Omental fat pad (tissue), 4 donors: ENCODE results near the gene ZNF385C. TPM values are rescaled to one million over a fixed set of nuclear protein-coding genes. Genes with fewer than 3 reads are reported as not detected.

Experiments
- ATAC-seq: fragments of 150-250 bp; one replicate; pipeline ENCODE4 v1.9.1; 2016; ENCODE audit warnings: mild to moderate bottlenecking, moderate library complexity; ENCODE audit not compliant: low FRiP score
- DNase-seq: peaks from one replicate; pipeline ENCODE4 v3.0.0-alpha.2; 2019; ENCODE audit warnings: low spot score
- total RNA-seq, 4 donors: library from RNA; depleted of rRNA; stranded (reverse); fragments of >200 nt; gene quantifications; one replicate each; pipeline ENCODE4 v1.1.0, GENCODE V29; 2016
- TF ChIP-seq, protein P1 (sequence below), 3 donors: fragments of 450-650 bp; IDR thresholded peaks; one replicate each; pipeline ENCODE4 v1.5.1; 2016 to 2017; ENCODE audit warnings: antibody characterized with exemption in 3 of 3, mild to moderate bottlenecking in 3 of 3, moderate library complexity in 2 of 3

ZNF385C gene
- total RNA-seq, 4 donors from 2014 or later = not detected

DNA sequence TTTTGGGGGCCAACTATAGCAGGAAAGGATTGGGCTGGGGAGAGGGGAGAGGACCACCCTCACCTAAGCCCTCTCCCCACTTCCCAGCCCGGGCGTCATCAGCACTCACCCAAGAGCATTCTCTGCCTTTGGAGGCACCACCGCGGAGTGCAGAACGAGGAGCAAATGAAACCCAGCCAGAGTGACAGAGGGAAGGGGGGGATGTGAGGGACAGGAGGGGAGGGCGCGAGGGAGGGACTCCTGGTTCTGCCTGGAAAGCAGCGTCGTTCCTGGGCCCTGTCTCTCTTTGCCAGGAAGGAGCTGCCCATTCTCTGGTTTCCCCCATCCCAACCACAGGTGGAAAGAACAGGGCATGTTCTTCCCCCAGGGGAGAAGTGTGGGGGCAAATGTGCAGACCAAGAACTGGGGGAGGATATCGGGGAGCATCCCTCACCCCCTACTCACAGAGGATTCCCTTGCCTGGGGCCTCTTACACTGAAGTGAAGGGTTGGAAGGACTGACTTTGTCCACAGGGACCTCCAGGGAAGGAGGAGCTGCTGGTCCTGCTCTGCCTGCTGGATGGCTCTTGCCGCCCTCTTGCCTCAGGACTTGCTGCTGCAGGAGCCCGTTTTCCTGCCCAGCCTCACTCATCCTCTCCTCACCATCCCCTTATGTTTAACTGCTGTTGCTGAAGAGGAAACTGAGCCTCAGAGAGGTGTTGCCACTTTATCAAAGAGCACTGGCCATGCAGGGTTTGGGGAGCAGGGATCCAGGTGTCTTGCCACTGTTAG, 44.4 kb downstream of the ZNF385C start:
- TF ChIP-seq, protein P1, sequence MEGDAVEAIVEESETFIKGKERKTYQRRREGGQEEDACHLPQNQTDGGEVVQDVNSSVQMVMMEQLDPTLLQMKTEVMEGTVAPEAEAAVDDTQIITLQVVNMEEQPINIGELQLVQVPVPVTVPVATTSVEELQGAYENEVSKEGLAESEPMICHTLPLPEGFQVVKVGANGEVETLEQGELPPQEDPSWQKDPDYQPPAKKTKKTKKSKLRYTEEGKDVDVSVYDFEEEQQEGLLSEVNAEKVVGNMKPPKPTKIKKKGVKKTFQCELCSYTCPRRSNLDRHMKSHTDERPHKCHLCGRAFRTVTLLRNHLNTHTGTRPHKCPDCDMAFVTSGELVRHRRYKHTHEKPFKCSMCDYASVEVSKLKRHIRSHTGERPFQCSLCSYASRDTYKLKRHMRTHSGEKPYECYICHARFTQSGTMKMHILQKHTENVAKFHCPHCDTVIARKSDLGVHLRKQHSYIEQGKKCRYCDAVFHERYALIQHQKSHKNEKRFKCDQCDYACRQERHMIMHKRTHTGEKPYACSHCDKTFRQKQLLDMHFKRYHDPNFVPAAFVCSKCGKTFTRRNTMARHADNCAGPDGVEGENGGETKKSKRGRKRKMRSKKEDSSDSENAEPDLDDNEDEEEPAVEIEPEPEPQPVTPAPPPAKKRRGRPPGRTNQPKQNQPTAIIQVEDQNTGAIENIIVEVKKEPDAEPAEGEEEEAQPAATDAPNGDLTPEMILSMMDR (IDR thresholded peaks at IDR 0.05) = no peak
- ATAC-seq = no peak
- DNase-seq = no peak

DNA sequence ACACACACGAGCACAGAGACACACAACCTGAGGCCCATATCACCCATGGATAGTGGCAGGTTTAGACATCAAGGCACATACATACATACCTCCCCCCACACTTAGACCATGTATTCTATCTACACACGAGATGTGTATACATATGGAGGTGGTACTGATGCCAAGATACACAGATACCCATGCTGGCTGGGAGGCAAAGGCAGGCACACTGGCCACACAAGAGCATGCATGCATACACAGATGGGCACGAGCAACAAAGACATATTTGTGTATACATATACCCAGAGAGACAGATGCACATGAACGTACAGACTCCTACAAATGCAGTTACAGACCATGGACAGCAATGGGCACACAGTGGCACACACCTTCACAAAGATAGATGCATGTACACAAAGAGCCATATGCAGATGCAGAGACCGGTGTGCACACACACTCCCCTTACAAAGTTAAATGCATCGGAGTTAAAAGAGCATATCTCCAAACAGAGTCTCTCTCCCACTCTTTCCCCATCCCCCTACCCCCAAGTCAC, 45.9 kb downstream of the ZNF385C start:
- TF ChIP-seq, protein P1 (IDR thresholded peaks at IDR 0.05) = no peak
- DNase-seq = no peak
- no peak for ATAC-seq

DNA sequence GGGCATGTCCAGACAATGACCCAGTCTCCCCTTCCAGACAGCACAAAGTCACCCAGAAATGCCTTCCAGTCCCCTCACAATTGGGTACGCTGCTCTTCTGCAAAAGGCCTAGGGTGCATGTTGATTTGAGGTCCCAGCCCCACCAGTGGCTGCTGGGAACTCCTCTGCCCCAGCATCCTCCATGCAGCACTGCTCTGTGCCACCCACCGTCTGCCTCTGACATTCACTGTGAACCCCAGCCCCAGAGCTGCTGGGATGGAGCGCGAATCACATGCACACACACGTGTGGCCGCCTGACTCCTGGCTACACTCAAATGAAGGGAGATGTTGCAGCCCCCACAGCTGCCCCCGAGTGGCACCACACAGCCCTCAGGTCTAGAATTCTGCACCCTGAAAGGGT, 46.6 kb downstream of the ZNF385C start:
- TF ChIP-seq, protein P1 (IDR thresholded peaks at IDR 0.05) = no peak
- ATAC-seq (no peak), DNase-seq (no peak)

DNA sequence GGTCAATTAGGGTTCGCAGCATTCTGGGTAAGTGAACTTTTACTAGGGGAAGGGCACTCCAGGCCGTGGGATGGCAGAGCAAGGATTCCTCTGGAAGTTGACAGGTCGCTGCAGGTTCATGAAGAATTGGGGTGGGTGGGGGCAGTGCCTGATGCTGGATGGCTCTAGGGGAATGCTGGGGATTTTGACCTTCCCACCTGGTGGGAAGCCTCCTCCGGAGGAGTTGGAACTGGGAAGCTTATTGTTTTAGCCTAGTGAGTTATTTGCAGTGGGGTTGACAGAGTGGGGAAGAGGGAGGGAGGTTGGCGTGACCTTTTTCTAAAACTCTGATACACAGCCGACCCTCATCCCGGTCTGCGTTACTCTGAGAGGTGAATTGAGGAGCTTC, 47.3 kb downstream of the ZNF385C start:
- ATAC-seq (no peak), DNase-seq (no peak)
- TF ChIP-seq, protein P1 (IDR thresholded peaks at IDR 0.05) = no peak

DNA sequence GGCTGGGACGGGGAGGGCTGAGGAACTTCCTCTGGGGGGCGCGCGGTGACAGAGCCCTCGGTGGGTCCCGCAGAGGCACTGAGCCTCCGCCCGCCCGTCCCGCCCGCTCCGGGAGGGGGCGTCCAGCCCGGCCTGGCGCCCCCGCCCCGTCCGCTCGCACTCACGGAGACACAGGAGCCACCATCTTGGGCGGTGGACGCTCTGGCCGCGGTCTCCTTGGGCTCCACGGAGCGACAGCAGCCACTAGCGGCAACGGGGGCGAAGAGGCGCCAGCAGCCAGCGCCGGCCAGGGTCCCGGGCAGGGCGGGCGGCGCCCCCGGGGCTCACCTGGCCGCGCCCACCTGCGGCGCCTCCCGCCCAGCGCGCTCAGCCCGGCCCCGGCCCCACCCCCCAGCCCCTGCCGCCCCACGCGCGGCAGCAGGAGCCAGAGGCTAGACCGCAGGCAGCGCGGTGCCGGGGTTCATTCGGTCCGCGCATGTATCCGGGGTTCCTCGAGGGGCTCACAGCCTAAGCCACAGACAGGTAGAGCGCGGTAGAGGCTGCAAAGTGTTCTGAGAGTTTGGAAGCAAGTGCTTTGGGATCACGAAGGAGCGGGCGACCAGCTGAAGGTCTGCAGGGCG, 47.8 kb downstream of the ZNF385C start, which contains the start of gene C17orf113:
C17orf113 (minus strand) TSS at position 209 of the 620 bp plus-strand sequence. CDS start 7,225 bp downstream, outside the sequence.
- ATAC-seq = peak; percentile 62
- no peak for DNase-seq
- TF ChIP-seq, protein P1 (IDR thresholded peaks at IDR 0.05) = no peak

DNA sequence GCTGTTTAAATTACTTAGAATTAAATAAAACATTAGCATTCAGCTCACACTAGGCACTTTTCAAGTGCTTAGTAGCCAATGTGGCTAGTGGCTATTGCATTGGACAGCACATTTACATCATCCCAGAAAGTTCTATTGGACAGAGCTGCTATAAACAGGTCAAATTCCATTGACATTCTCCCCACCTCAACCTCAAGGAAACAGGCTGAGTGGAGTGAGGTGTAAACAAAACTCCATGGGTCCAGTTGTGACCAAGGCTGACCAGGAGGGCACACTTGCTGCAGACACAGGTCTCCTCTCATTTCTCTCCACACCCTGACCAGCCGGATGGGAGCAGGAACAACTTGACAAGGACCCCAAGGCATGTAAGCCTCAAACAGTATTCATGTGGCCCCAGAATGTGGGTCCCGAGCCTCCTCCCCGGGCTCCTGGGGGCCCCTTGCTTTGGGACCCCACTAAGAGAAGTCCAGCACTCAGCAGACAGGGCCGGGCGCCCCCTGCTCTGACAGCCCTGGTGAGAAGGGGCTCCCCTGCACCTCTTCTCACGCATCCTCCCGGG, 48.4 kb downstream of the ZNF385C start:
- TF ChIP-seq, protein P1 (IDR thresholded peaks at IDR 0.05) = no peak
- DNase-seq (no peak), ATAC-seq (no peak)
